Activated CD8-positive, alpha-beta memory T cell treated with anti-CD3 and anti-CD28 coated beads for 24 hours (primary cell): ENCODE data around the gene TBC1D3B.
"Not testable (repeated sequence)": the region's sequence is repeated elsewhere in the genome, so short reads cannot be mapped to it uniquely, and the experiment has no call there.

Experiments
- DNase-seq: peaks from one replicate; pipeline ENCODE4 v3.0.0-alpha.2; 2020

Gene TBC1D3B

GRCh38 chr17:36198831-36199465, 22.5 kb upstream of the TBC1D3B start:
- no peak for DNase-seq

- DNase-seq: no peak
These were observed 20.9 kb upstream of the TBC1D3B start for GRCh38 chr17:36197387-36197703.

GRCh38 chr17:36196131-36196486, 19.7 kb upstream of the TBC1D3B start:
- DNase-seq: no peak

GRCh38 chr17:36195434-36196130, 19.1 kb upstream of the TBC1D3B start:
- no peak for DNase-seq

- not testable (repeated sequence) for DNase-seq
These were observed 18.5 kb upstream of the TBC1D3B start for GRCh38 chr17:36194832-36195433.

GRCh38 chr17:36194147-36194831, 17.9 kb upstream of the TBC1D3B start:
- DNase-seq: not testable (repeated sequence)

GRCh38 chr17:36193216-36193775, 16.9 kb upstream of the TBC1D3B start:
- DNase-seq: no peak

GRCh38 chr17:36190549-36191330, 14.3 kb upstream of the TBC1D3B start:
- DNase-seq: not testable (repeated sequence)

- DNase-seq: not testable (repeated sequence)
These were observed 13.6 kb upstream of the TBC1D3B start for GRCh38 chr17:36189993-36190392.

- peak; percentile 73 for DNase-seq
These were observed 12.5 kb upstream of the TBC1D3B start for GRCh38 chr17:36188891-36189306.

- not testable (repeated sequence) for DNase-seq
These were observed 11.7 kb upstream of the TBC1D3B start for GRCh38 chr17:36187943-36188665.

- DNase-seq: not testable (repeated sequence)
These were observed 10.7 kb upstream of the TBC1D3B start for GRCh38 chr17:36186810-36187763.

- no peak for DNase-seq
These were observed 9.0 kb upstream of the TBC1D3B start for GRCh38 chr17:36185416-36185815.

GRCh38 chr17:36184023-36184765, 7.8 kb upstream of the TBC1D3B start:
- DNase-seq: no peak

- no peak for DNase-seq
These were observed 6.8 kb upstream of the TBC1D3B start for GRCh38 chr17:36183001-36183971.

- DNase-seq: no peak
These were observed 6.0 kb upstream of the TBC1D3B start for GRCh38 chr17:36182176-36183000.

- not testable (repeated sequence) for DNase-seq
These were observed 5.2 kb upstream of the TBC1D3B start for GRCh38 chr17:36181446-36182175.
